GM12891 (cell line): ENCODE measurements around the gene ZFHX3.

Experiments
- PAX5 ChIP-seq: IDR thresholded peaks from 2 replicates; pipeline ENCODE4 v1.6.1; 2011; ENCODE audit warnings: low read length, moderate library complexity, mild to moderate bottlenecking; ENCODE audit not compliant: insufficient read depth, severe bottlenecking
- POLR2A ChIP-seq: IDR thresholded peaks from 2 replicates; pipeline ENCODE4 v1.6.1; 2011; ENCODE audit warnings: low read depth, low read length, control low read depth
- POLR2AphosphoS5 ChIP-seq: IDR thresholded peaks from 2 replicates; pipeline ENCODE4 v1.6.1; 2011; ENCODE audit warnings: low read depth, low read length, control low read depth
- SPI1 ChIP-seq: IDR thresholded peaks from 2 replicates; pipeline ENCODE4 v1.6.1; 2011; ENCODE audit warnings: low read depth, low read length, control low read depth

GRCh38 chr16:73071131-73071940 lies 23.4 kb upstream of the ZFHX3 start:
- no peak for TF ChIP-seq SPI1
- no peak for TF ChIP-seq POLR2A
- TF ChIP-seq POLR2AphosphoS5 = no peak
- TF ChIP-seq PAX5 = no peak
